Loucy (cell line): ENCODE measurements around the gene KRTAP3-1.

ENCODE experiments used
- EZH2phosphoT487 ChIP-seq: fragments of 200-600 bp; IDR thresholded peaks from 2 replicates; pipeline ENCODE4 v1.6.1; 2018; ENCODE audit warnings: antibody characterized with exemption, mild to moderate bottlenecking, moderate library complexity, borderline replicate concordance
- TF ChIP-seq, protein P1 (sequence below): fragments of 200-600 bp; sonication (generic); conservative IDR thresholded peaks from 2 replicates; pipeline ENCODE4 v1.5.1; 2014; ENCODE audit warnings: mild to moderate bottlenecking, antibody characterized with exemption, low read length

DNA sequence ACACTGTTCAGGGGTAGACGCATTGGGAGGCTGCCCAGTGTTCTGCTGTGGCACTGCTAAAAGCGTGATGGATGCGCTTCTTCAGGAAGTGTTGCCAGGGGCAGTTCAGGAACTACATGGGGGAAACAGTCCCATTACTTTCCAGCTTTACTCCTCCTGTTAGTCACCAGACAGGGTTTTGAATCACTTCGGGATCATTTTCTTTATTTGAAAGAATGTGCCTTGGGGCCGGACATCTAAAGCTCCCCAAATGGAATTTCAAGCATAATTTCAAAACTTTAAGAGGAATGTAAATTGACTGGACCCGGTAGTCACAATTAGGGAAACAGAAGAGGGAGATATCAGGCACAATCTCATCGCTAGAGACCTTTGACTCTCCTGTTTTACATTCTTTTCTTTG lies 39.5 kb upstream of the KRTAP3-1 start:
- TF ChIP-seq, protein P1, sequence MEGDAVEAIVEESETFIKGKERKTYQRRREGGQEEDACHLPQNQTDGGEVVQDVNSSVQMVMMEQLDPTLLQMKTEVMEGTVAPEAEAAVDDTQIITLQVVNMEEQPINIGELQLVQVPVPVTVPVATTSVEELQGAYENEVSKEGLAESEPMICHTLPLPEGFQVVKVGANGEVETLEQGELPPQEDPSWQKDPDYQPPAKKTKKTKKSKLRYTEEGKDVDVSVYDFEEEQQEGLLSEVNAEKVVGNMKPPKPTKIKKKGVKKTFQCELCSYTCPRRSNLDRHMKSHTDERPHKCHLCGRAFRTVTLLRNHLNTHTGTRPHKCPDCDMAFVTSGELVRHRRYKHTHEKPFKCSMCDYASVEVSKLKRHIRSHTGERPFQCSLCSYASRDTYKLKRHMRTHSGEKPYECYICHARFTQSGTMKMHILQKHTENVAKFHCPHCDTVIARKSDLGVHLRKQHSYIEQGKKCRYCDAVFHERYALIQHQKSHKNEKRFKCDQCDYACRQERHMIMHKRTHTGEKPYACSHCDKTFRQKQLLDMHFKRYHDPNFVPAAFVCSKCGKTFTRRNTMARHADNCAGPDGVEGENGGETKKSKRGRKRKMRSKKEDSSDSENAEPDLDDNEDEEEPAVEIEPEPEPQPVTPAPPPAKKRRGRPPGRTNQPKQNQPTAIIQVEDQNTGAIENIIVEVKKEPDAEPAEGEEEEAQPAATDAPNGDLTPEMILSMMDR = no peak
- TF ChIP-seq EZH2phosphoT487 = no peak
